ENCODE measurements around the gene TREML4. TPM values are rescaled to one million over a fixed set of nuclear protein-coding genes. Genes with fewer than 3 reads are reported as not detected.

Gene TREML4
- total and polyA plus RNA-seq, 2 donors (not counting 1 experiment from before 2014, with no cell fraction given) = 1.7 TPM; not detected in 1

- POLR2A ChIA-PET = no interaction called here
- Histone ChIP-seq H4K20me1 (ENCODE audit: control insufficient read depth, insufficient read depth, low read length, poor library complexity, severe bottlenecking) (no peaks in the 10 kb centered on the region), H3K9me3 (ENCODE audit: control extremely low read depth in 1 of 3, control insufficient read depth in 2 of 3, insufficient read depth in 1 of 3, low read length in 2 of 3) (no peaks in the 10 kb centered on the region), H2AFZ (ENCODE audit: insufficient read depth, low read depth, low read length, poor library complexity, severe bottlenecking) (no peak overlapping the region), H3K9ac (ENCODE audit: low read length) (no peak overlapping the region), H3K36me3 (replicated peaks in 1 of 2; ENCODE audit: control extremely low read depth in 1 of 2, control insufficient read depth in 1 of 2, extremely low read depth in 1 of 2, insufficient read depth in 2 of 2, low read length in 1 of 2) (no peaks in the 10 kb centered on the region), H3K4me2 (replicated peaks; ENCODE audit: low read depth, low read length, poor library complexity, severe bottlenecking) (no peak overlapping the region), H3K27me3 (replicated peaks in 1 of 4; ENCODE audit: control extremely low read depth in 1 of 4, control insufficient read depth in 3 of 4, insufficient read depth in 4 of 4, low read length in 3 of 4) (peaks cover 0 to 2% (median 0%) of the 10 kb centered on the region in 4 experiments), H3K27ac (ENCODE audit: low read length in 2 of 2) (no peak overlapping the region), H3K79me2 (ENCODE audit: control insufficient read depth, insufficient read depth, low read length) (no peaks in the 10 kb centered on the region), H3K4me3 (ENCODE audit: control extremely low read depth in 1 of 5, extremely low read depth in 1 of 5, insufficient read depth in 1 of 5, low read depth in 2 of 5, low read length in 4 of 5) (no peak overlapping the region), H3K4me1 (ENCODE audit: control insufficient read depth in 2 of 2, insufficient read depth in 2 of 2, low read length in 2 of 2) (no peaks in the 10 kb centered on the region)
- CTCF ChIA-PET = interaction anchor here (1.1 to 1.3 kb wide), 3 partner anchors 10 to 86 kb away, joined by 3 to 10 read pairs (median 3); no protein-coding TSS in a partner anchor
- Mint-ChIP-seq H3K4me1 (peaks cover 6% of the 10 kb centered on the region), H3K27ac (peak overlapping the region; percentile 2), H3K9me3 (ENCODE audit: insufficient read depth) (no peaks in the 10 kb centered on the region), H3K27me3 (peaks cover 9% of the 10 kb centered on the region), H3K4me3 (no peak overlapping the region)
- intact Hi-C loops (cut with micrococcal nuclease) = no loop called here
- TF ChIP-seq EZH2 (IDR thresholded peaks at IDR 0.05; ENCODE audit: borderline replicate concordance, insufficient read depth, low read depth, low read length, poor library complexity, severe bottlenecking) (no peak), CTCF (IDR thresholded peaks at IDR 0.05) (no peak)
- DNase-seq (peak; percentile 31), ATAC-seq (ENCODE audit: low read depth) (no peak)
- WGBS (ENCODE audit: insufficient coverage) = 80% methylated on average over 1 of the region's 6 CpGs
Observed at GRCh38 chr6:41288030-41288753, 60.0 kb downstream of the TREML4 start.

Small RNA genes within 50 kb of the gene (small RNA-seq; reads per million reads assigned to genes)
- gene AL391903.2 (ENCODE audit: insufficient read length, low read depth, low replicate concordance) (not detected), gene AL391903.3 (ENCODE audit: insufficient read length, low read depth, low replicate concordance) (not detected), gene RNA5SP207 (ENCODE audit: insufficient read length, low read depth, low replicate concordance) (not detected)

Other genes starting within 250 kb of the TREML4 start
- 4.6 and 4.7 TPM in 2 replicates for gene UNC5CL, start 189.1 kb upstream of the TREML4 start, total RNA-seq
- 4.5 and 5.7 TPM in 2 replicates for gene UNC5CL, start 189.1 kb upstream of the TREML4 start, polyA plus RNA-seq
- gene TSPO2, start 185.9 kb upstream of the TREML4 start, total RNA-seq = not detected in 2 replicates
- not detected in 2 replicates for gene TSPO2, start 185.9 kb upstream of the TREML4 start, polyA plus RNA-seq
- not detected in 2 replicates for gene APOBEC2, start 175.1 kb upstream of the TREML4 start, total RNA-seq
- gene APOBEC2, start 175.1 kb upstream of the TREML4 start, polyA plus RNA-seq = not detected in 2 replicates
- 50.1 and 52.5 TPM in 2 replicates for gene OARD1, start 156.0 kb upstream of the TREML4 start, total RNA-seq
- 9.6 and 14.5 TPM in 2 replicates for gene OARD1, start 156.0 kb upstream of the TREML4 start, polyA plus RNA-seq
- gene NFYA, start 155.4 kb upstream of the TREML4 start, total RNA-seq = 41.6 and 44.3 TPM in 2 replicates
- gene NFYA, start 155.4 kb upstream of the TREML4 start, polyA plus RNA-seq = 20.5 and 23.3 TPM in 2 replicates
- gene TREML1, start 74.0 kb upstream of the TREML4 start, total RNA-seq = not detected in 2 replicates
- gene TREML1, start 74.0 kb upstream of the TREML4 start, polyA plus RNA-seq = 0.07 and 1.9 TPM in 2 replicates
- gene TREM2, start 65.2 kb upstream of the TREML4 start, total RNA-seq = not detected in 2 replicates
- 0.33 TPM in 1 of 2 replicates, not detected in the other for gene TREM2, start 65.2 kb upstream of the TREML4 start, polyA plus RNA-seq
- 9.6 and 10.3 TPM in 2 replicates for gene TREML2, start 27.2 kb upstream of the TREML4 start, total RNA-seq
- 47.7 and 51.1 TPM in 2 replicates for gene TREML2, start 27.2 kb upstream of the TREML4 start, polyA plus RNA-seq
- 0.39 TPM in 1 of 2 replicates, not detected in the other for gene TREM1, start 58.3 kb downstream of the TREML4 start, total RNA-seq
- gene TREM1, start 58.3 kb downstream of the TREML4 start, polyA plus RNA-seq = 1.5 and 1.9 TPM in 2 replicates
- gene NCR2, start 107.3 kb downstream of the TREML4 start, total RNA-seq = not detected in 2 replicates
- gene NCR2, start 107.3 kb downstream of the TREML4 start, polyA plus RNA-seq = not detected in 2 replicates